SK-N-SH treated with all-trans-retinoic acid at 6 μM for 48 hours (cell line): Measurements from ENCODE around the gene RNF115.

ENCODE experiments used
- ATAC-seq: fragments of 200-7000 bp; cut with Tn5 transposase; 3 replicates; pipeline ENCODE4 v1.9.1; 2020; ENCODE audit warnings: mild to moderate bottlenecking, moderate library complexity
- ARNTL ChIP-seq: fragments of 450-650 bp; formaldehyde crosslinking; IDR thresholded peaks from 2 replicates; pipeline ENCODE4 v1.5.0; 2020; ENCODE audit warnings: low read depth, mild to moderate bottlenecking, moderate library complexity, borderline replicate concordance
- BACH2 ChIP-seq: fragments of 250-450 bp; sonication (Bioruptor Pico); IDR thresholded peaks from 2 replicates; pipeline ENCODE4 v1.9.0; 2021; ENCODE audit warnings: mild to moderate bottlenecking, borderline replicate concordance
- ESRRG ChIP-seq: fragments of 250-450 bp; sonication (Bioruptor Pico); IDR thresholded peaks from 2 replicates; pipeline ENCODE4 v1.6.1; 2021; ENCODE audit warnings: mild to moderate bottlenecking
- GLIS3 ChIP-seq: fragments of 250-450 bp; sonication (Bioruptor Pico); IDR thresholded peaks from 2 replicates; pipeline ENCODE4 v1.5.0; 2020; ENCODE audit warnings: mild to moderate bottlenecking, moderate library complexity
- ISL1 ChIP-seq: fragments of 250-450 bp; sonication (Bioruptor Pico); IDR thresholded peaks from 2 replicates; pipeline ENCODE4 v2.1.2; 2022; ENCODE audit warnings: mild to moderate bottlenecking, moderate library complexity
- PPARA ChIP-seq: fragments of 250-450 bp; sonication (Bioruptor Pico); IDR thresholded peaks from 2 replicates; pipeline ENCODE4 v1.5.0; 2020; ENCODE audit warnings: mild to moderate bottlenecking, borderline replicate concordance
- RARB ChIP-seq: fragments of 250-450 bp; sonication (Bioruptor Pico); IDR thresholded peaks from 2 replicates; pipeline ENCODE4 v1.8.0; 2021; ENCODE audit warnings: mild to moderate bottlenecking, moderate library complexity
- SNAI2 ChIP-seq: fragments of 250-450 bp; sonication (Bioruptor Pico); IDR thresholded peaks from 2 replicates; pipeline ENCODE4 v1.5.0; 2020; ENCODE audit warnings: mild to moderate bottlenecking, moderate library complexity
- TOX ChIP-seq: fragments of 250-450 bp; sonication (Bioruptor Pico); IDR thresholded peaks from 2 replicates; pipeline ENCODE4 v1.8.0; 2021; ENCODE audit warnings: mild to moderate bottlenecking, moderate library complexity, borderline replicate concordance
- ZC3H10 ChIP-seq: fragments of 250-450 bp; sonication (Bioruptor Pico); IDR thresholded peaks from 2 replicates; pipeline ENCODE4 v1.5.1; 2021; ENCODE audit warnings: mild to moderate bottlenecking, moderate library complexity
- ZFP3 ChIP-seq: fragments of 250-450 bp; sonication (Bioruptor Pico); IDR thresholded peaks from 2 replicates; pipeline ENCODE4 v1.5.0; 2020; ENCODE audit warnings: mild to moderate bottlenecking, moderate library complexity
- ZFP30 ChIP-seq: fragments of 450-650 bp; formaldehyde crosslinking; IDR thresholded peaks from 2 replicates; pipeline ENCODE4 v1.5.0; 2022; ENCODE audit warnings: mild to moderate bottlenecking, moderate library complexity
- ZNF565 ChIP-seq: fragments of 450-650 bp; formaldehyde crosslinking; conservative IDR thresholded peaks from 2 replicates; pipeline ENCODE4 v1.5.0; 2020; ENCODE audit warnings: low read depth, mild to moderate bottlenecking, moderate library complexity
- ZNF70 ChIP-seq: fragments of 450-650 bp; formaldehyde crosslinking; IDR thresholded peaks from 2 replicates; pipeline ENCODE4 v1.5.0; 2020; ENCODE audit warnings: mild to moderate bottlenecking, moderate library complexity
- ZNF8 ChIP-seq: fragments of 450-650 bp; formaldehyde crosslinking; IDR thresholded peaks from 2 replicates; pipeline ENCODE4 v1.5.0; 2020; ENCODE audit warnings: mild to moderate bottlenecking, moderate library complexity
- TF ChIP-seq, protein P1 (sequence below): fragments of 250-450 bp; sonication (Bioruptor Pico); IDR thresholded peaks from 2 replicates; pipeline ENCODE4 v1.5.1; 2020; ENCODE audit warnings: low read depth, mild to moderate bottlenecking, moderate library complexity
- TF ChIP-seq, protein P2 (sequence below): fragments of 250-450 bp; sonication (Bioruptor Pico); IDR thresholded peaks from 2 replicates; pipeline ENCODE4 v1.5.1; 2021; ENCODE audit warnings: mild to moderate bottlenecking, moderate library complexity
- TF ChIP-seq, protein P3 (sequence below): fragments of 250-450 bp; sonication (Bioruptor Pico); IDR thresholded peaks from 2 replicates; pipeline ENCODE4 v1.5.0; 2020; ENCODE audit warnings: mild to moderate bottlenecking, moderate library complexity
- TF ChIP-seq, protein P4 (sequence below): fragments of 250-450 bp; sonication (Bioruptor Pico); IDR thresholded peaks from 2 replicates; pipeline ENCODE4 v1.8.0; 2021; ENCODE audit warnings: low read depth, mild to moderate bottlenecking, moderate library complexity, borderline replicate concordance

Gene RNF115

DNA sequence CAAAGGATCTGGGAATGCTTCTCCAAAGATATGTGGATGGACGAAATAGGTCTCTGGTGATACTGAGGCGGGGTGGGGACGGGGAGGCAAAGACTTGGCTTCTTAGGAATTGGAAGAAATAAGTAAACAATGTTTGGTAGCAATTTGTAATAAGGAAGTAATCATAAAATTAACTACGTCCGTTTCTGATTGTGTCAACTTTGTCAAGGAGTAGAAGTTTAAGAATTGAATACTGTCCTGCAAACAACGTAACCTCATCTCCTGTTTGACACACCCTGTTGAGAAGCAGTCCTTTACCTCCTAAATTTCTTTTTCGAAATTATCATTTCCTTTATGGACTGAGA, 576 bp upstream of the RNF115 start:
- peak; percentile 1; the same call in 2 of the 3 replicates for ATAC-seq

DNA sequence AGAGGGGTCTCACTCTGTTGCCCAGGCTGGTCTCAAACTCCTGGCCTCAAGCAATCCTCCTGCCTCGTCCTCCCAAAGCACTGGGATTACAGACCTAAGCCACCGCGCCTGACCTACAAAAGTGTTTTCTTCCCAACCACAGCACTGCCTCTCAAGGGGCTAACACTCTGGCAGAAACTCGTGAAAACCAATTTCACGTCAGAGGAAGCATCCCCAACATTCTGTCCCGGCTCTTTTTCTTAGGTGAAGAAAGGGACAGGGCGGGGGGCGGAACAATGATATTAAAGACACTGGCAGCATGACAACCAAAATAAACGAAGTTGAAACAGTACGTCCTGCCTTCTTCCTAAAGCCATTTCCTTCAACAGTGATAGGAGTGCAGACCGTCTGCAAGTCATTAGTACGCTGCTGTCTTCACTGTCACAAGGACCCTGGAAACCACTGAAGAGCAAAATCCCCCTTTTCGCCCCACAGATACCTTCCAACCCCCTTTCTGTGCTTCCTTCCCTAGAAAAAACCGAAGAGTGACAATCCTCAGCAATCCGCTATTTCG, 1.0 kb downstream of the RNF115 start:
- ATAC-seq = peak; percentile 6; the same call in 1 of the 3 replicates

More for the DNA sequence above, 576 bp upstream of the RNF115 start:
- TF ChIP-seq ZFP30 (no peak), ISL1 (CRISPR knock-in tag) (no peak), GLIS3 (CRISPR knock-in tag) (no peak)
- TF ChIP-seq, protein P1, sequence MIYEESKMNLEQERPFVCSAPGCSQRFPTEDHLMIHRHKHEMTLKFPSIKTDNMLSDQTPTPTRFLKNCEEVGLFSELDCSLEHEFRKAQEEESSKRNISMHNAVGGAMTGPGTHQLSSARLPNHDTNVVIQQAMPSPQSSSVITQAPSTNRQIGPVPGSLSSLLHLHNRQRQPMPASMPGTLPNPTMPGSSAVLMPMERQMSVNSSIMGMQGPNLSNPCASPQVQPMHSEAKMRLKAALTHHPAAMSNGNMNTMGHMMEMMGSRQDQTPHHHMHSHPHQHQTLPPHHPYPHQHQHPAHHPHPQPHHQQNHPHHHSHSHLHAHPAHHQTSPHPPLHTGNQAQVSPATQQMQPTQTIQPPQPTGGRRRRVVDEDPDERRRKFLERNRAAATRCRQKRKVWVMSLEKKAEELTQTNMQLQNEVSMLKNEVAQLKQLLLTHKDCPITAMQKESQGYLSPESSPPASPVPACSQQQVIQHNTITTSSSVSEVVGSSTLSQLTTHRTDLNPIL (CRISPR knock-in tag) = no peak
- TF ChIP-seq, protein P2, sequence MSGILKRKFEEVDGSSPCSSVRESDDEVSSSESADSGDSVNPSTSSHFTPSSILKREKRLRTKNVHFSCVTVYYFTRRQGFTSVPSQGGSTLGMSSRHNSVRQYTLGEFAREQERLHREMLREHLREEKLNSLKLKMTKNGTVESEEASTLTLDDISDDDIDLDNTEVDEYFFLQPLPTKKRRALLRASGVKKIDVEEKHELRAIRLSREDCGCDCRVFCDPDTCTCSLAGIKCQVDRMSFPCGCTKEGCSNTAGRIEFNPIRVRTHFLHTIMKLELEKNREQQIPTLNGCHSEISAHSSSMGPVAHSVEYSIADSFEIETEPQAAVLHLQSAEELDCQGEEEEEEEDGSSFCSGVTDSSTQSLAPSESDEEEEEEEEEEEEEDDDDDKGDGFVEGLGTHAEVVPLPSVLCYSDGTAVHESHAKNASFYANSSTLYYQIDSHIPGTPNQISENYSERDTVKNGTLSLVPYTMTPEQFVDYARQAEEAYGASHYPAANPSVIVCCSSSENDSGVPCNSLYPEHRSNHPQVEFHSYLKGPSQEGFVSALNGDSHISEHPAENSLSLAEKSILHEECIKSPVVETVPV = no peak
- TF ChIP-seq, all 23 proteins: peak for 0

DNA sequence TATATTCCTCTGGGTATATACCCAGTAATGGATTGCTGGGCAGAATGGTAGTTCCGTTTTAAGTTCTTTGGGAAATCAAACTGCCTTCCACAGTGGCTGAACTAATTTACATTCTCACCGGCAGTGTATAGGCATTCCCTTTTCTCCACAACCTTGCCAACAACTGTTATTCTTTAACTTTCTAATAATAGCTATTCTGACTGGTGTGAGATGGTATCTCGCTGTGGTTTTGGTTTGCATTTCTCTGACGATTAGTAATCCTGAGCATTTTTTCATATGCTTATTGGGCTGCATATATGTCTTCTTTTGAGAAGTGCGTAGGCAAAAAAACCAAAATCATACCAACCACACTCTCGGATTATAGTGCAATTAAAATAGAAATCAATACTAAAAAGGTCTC, 5.8 kb downstream of the RNF115 start:
- ATAC-seq = peak; percentile 76

DNA sequence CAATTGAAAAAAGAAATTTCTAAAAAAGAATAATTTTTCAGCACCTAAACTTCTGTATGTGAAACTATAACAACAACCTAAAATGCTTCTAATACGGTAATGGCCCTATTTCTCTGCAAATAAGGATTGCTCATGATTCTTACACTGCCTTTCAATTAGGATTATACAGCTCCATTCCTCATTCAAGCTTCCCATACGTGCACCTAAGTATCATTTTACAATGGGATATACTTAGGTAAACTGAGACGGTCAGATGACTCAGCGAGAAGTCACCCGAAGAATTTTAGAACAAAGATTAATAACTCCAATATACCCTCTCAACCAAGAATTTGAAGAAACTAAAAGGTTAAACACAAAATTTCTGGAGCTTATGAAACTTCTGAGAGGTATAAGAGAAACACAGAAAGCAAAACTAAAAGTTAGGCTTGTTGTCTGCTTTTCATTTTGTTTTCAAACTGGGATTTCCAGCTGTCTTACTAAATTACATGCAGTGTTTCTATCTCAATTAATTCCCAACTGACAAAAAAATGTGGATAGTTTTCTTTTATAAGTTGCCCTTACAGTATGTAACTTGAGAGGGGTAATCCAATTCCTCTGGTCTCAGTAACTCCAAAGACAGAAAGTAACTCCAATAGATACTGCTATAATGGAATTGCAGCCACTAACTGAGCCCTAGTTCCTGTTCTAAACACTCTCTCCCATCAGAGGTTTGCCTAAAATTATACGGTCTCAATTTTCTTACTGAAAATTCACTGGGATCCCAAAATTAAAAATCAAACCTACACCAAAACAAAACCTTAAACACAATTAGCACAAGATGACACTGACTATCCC, 10.7 kb downstream of the RNF115 start:
- ATAC-seq = peak; percentile 86

DNA sequence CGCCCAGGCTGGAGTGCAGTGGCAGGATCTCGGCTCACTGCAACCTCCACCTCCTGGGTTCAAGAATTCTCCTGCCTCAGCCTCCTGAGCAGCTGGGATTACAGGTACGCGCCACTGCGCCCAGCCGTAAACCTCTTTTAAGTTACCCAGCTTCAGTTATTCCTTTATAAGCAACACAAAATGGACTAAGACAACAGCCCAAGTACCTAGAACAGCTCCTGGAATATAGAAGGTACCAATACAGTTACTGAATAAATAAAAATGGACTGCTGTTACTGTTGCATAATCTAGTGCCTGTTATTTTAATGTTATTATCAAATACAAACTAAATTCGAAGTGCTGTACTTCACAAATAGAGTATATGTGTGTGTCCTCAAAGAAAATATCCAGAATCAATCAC, 17.1 kb downstream of the RNF115 start:
- ATAC-seq = no peak
- TF ChIP-seq GLIS3 (CRISPR knock-in tag) (no peak), TOX (CRISPR knock-in tag) (no peak), ZNF8 (CRISPR knock-in tag) (no peak), SNAI2 (CRISPR knock-in tag) (no peak), ZFP30 (no peak), ARNTL (no peak), ISL1 (CRISPR knock-in tag) (no peak), BACH2 (no peak), PPARA (CRISPR knock-in tag) (no peak)
- TF ChIP-seq, protein P3, sequence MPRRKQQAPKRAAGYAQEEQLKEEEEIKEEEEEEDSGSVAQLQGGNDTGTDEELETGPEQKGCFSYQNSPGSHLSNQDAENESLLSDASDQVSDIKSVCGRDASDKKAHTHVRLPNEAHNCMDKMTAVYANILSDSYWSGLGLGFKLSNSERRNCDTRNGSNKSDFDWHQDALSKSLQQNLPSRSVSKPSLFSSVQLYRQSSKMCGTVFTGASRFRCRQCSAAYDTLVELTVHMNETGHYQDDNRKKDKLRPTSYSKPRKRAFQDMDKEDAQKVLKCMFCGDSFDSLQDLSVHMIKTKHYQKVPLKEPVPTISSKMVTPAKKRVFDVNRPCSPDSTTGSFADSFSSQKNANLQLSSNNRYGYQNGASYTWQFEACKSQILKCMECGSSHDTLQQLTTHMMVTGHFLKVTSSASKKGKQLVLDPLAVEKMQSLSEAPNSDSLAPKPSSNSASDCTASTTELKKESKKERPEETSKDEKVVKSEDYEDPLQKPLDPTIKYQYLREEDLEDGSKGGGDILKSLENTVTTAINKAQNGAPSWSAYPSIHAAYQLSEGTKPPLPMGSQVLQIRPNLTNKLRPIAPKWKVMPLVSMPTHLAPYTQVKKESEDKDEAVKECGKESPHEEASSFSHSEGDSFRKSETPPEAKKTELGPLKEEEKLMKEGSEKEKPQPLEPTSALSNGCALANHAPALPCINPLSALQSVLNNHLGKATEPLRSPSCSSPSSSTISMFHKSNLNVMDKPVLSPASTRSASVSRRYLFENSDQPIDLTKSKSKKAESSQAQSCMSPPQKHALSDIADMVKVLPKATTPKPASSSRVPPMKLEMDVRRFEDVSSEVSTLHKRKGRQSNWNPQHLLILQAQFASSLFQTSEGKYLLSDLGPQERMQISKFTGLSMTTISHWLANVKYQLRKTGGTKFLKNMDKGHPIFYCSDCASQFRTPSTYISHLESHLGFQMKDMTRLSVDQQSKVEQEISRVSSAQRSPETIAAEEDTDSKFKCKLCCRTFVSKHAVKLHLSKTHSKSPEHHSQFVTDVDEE (CRISPR knock-in tag) = no peak
- TF ChIP-seq, protein P2 = no peak

DNA sequence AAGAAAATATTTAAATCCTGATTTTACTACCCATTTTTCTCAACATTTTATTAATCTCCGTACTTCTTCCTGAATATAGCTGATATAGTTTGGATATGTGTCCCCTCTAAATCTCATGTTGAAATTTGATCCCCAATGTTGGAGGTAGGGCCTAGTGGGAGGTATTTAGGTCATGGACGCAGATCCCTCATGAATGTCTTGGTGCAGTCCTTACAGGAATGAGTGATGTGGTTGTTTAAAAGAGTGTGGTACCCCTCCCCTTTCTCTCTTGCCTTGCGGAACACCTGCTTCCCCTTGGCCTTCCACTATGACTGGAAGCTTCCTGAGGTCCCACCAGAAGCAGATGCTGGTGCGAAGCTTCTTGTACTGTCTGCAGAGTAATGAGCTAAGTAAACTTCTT, 17.5 kb downstream of the RNF115 start:
- no peak for ATAC-seq
- TF ChIP-seq ZNF565 (CRISPR knock-in tag) (no peak), ISL1 (CRISPR knock-in tag) (no peak), GLIS3 (CRISPR knock-in tag) (no peak), ZNF70 (no peak), ZFP3 (CRISPR knock-in tag) (no peak), ARNTL (no peak)

DNA sequence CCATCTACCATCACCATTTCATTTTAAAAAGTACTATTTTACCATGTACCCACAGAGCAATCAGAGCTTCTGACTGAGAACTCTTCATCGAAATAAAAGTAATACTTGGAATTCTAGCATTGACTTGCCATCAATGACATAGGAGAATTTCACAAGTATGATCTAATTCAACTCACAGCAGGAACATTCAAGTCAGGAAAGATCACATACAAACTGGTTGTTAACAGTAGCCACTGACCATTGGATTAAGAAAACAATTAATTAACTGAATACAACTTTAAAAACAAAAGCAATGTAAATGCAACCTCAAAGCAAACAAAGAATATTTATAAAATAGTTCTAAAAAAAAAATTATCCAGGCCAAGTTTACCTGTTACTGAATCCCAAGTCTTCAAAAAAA, 18.8 kb downstream of the RNF115 start:
- no peak for ATAC-seq
- TF ChIP-seq ISL1 (CRISPR knock-in tag) (no peak), RARB (CRISPR knock-in tag) (no peak), ARNTL (no peak), ZC3H10 (CRISPR knock-in tag) (no peak), ESRRG (no peak), BACH2 (no peak), ZNF70 (no peak), ZFP3 (CRISPR knock-in tag) (no peak), SNAI2 (CRISPR knock-in tag) (no peak)
- TF ChIP-seq, protein P4, sequence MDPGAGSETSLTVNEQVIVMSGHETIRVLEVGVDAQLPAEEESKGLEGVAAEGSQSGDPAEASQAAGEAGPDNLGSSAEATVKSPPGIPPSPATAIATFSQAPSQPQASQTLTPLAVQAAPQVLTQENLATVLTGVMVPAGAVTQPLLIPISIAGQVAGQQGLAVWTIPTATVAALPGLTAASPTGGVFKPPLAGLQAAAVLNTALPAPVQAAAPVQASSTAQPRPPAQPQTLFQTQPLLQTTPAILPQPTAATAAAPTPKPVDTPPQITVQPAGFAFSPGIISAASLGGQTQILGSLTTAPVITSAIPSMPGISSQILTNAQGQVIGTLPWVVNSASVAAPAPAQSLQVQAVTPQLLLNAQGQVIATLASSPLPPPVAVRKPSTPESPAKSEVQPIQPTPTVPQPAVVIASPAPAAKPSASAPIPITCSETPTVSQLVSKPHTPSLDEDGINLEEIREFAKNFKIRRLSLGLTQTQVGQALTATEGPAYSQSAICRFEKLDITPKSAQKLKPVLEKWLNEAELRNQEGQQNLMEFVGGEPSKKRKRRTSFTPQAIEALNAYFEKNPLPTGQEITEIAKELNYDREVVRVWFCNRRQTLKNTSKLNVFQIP (CRISPR knock-in tag) = no peak
